Activated effector memory CD4-positive, alpha-beta T cell treated with Interleukin-2 at 50 U/mL for 16 hours (primary cell): ENCODE measurements around the gene P2RX5.

Experiments used
- DNase-seq: peaks from one replicate; pipeline ENCODE4 v3.0.0-alpha.2; 2020

The P2RX5 gene

DNA sequence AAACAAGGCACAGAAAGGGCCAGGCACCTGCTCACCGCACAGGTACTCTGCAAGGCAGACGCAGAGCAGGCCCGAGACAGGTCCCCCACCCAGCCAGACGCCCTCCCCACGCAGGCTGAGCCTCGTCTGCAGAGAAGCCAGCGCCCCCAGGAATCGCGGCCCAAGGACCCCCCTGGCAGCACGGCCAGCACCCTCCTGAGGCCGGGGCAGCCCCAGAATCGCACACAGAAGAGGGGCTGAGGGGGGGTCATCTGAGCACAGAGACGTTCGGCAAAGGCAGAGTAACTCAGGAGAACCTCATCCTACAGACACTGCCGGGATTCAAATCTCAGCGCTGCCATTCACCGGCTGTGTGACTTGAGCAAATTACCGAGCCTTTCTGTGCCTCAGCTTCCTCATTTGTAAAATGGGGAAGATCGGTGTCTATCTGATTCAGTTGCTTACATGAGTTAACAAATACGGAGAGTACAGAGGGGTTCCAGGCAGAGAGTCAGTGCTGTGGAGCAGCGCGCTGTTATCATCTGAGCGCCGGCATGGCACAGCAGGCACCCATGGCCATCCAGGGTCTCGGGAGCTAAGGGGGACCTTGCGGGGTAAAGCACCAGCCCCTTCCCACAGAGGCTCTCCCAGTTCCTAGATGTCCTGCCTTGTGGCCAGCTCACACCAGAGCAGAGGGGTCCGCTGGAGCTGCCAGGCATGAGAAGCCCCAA is 17.0 kb downstream of the P2RX5 start:
- no peak for DNase-seq

DNA sequence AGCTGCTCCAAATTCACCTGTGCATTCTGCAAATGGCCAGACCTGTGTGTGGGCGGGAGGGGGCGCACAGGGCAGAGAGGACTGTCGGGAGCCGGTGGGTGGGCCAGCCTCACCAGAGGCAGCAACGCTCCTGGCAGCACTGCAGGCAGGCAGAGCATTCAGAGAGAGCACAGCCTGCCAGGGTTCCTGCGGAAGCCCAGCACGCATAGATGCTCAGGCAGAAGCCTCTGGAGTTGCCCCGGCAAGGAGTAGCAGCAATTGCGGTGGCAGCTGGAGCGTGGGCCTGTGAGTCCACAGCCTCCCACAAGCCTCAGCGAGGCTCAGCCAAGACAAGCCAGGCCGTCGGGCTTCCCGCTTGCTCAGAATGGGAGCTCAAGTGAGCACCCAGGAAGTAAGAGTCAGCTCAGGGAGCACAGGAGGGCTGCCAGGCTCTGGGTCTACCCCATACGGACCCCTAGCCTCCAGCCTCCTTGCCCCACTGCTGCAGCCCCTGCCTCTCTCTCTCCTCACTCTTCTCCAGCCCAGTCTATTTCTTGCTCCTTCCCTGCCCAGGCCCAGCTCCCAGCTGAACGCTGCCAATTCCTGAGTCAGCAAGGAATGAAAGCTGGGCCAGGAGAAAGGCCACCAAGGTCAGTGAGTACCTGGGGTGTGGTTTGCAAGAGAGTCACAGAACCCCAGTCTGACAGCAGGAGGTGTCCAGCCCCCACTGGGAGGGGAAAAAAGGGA is 17.7 kb downstream of the P2RX5 start:
- no peak for DNase-seq

DNA sequence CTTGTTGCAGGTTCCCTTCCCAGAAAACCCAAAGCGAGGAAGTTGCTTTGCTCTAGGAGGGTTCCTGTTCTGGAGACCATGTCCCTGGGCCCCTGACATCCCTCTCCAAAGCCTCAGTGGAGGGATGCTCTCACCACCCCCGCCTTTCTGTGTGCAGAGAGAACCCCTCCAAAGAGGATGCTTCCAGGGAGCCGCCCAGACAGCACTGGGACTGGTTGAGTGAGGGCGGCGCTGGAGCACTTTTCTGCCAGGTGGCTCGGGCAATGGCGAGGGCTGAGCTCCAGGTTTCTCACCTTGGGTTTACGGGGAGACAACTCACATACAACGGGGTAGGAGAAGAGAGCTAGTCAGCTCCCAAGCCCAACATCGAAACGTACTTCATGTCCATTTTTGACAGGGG is 20.1 kb downstream of the P2RX5 start:
- no peak for DNase-seq

DNA sequence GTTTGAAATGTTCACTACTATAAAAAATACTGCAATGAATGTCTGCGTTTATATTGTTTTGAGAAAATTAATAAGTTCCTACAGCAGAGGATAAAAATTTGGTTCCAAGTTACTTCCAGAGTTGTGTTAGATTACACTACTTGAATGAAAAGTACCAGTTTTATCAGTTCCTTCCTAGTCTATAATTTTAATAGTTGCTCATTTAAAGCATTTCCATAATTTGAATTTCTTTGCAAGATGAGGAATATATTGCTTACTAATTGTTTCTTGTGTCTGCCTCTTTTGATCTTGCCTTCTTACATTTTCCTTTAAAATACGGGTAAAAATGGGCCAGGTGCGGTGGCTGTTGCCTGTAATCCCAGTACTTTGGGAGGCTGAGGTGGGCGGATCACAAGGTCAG is 23.4 kb downstream of the P2RX5 start:
- no peak for DNase-seq

DNA sequence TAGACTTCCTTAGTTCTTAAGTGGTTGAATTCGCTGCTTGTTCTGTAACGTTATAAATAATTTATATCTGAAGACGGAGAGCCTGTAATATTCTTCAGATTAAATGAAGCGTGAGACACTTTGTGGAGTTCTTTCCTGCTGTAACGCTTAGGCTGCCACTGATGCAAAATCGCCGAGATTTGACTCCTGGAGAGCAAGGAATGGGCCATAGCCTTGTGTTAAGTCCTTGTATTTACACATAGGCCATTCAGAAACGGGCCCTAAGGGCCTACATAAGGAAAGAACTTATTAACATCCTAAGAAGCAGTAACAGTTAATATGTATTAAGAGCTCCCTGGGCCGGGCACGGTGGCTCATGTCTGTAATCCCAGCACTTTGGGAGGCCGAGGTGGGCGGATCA is 26.4 kb downstream of the P2RX5 start:
- no peak for DNase-seq

DNA sequence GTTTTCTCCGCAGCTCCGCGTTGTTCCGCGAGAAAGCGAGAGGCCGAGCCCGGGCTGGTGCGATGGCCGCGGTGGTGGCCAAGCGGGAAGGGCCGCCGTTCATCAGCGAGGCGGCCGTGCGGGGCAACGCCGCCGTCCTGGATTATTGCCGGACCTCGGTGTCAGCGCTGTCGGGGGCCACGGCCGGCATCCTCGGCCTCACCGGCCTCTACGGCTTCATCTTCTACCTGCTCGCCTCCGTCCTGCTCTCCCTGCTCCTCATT is 26.9 kb downstream of the P2RX5 start:
- DNase-seq: no peak

DNA sequence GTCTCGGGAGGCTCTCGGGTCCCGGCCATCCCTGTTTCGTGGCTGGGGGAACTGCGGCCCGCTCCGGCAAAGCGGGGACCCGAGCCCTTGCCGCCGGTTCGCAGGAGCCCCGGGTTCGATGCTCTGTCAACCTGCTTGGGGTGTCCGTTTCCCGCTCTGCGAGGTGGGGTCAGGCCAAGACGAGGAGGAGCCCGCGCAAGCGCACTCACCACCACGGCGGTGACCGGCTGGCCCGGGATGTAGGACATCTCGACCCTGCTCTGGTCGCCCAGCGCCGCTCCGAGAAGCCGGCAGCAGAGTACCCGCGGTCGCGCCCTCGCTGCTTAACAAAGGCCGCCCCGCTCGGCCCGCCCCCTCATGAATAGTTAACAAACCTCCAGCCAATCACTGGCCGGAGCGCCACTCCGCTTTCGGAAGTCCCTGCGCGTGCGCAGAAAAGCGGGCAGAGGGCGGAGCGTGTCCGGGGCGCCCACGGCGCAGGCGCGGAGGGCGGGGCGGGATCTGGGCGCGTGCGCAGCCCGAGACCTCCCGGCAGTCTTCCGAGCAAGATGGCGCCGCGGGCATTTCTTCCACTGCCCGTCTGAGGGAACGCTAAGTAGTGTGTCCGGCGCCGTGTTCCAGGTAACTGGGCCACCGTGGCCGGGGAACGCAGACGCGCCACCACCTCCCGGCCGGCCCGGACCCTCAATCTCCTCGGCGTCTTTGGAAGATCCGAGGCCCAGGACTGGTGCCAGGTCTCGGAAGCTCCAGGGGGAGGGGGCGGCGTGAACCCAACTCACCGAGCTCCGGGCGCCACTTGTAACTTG is 27.5 kb downstream of the P2RX5 start, which contains the start of the genes EMC6 and TAX1BP3:
EMC6 (plus strand) TSS at position 534 of the 806 bp plus-strand sequence. CDS start 335 bp downstream, outside the sequence.
TAX1BP3 (minus strand) TSS at position 300 of the 806 bp plus-strand sequence; CDS start at position 248, 52 bp downstream.
- DNase-seq: peak; percentile 99

DNA sequence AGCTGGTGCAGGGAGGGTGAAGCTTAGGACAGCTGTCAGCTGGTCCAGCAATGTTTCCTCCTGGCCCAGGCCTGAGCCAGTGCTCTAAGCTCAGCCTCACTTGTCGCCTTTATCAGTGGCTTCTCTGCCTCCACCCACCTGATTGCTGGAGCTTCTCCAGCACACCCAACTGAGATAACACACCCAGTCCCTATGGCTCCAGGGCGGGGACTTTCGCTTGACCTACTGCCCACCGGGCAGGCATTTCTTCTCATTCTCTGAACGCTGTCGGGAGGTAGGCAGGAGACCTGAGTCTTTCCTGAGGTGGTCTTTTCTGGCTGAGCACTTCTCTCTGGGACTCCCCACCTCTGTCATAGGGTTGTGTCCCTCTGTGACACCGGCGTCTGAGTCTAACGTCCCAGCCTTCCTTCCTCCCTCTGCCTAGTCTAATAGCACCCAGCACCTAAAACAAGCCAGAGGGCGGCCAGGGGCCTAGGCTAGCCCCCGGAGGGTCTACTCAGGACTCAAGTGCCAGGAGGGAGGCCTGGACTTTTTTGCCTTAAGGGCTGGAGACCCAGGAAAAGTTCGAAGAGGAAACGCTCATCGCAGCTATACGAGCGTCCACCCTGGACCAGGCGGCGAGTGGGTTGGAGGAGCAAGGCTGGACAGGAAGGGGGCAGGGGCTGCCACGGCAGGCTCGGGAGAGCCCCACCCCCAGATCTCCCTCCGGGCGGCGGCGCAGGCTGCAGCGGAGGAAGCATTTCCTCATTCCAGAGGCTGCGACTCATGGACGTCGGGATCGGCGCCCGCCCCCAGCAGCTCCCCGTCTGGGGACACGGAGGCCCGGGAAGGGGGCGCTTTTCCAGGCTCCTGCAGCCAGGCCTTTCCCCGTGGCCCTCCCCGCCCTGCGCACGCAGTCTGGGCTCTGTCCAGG is 28.3 kb downstream of the P2RX5 start:
- DNase-seq: no peak

DNA sequence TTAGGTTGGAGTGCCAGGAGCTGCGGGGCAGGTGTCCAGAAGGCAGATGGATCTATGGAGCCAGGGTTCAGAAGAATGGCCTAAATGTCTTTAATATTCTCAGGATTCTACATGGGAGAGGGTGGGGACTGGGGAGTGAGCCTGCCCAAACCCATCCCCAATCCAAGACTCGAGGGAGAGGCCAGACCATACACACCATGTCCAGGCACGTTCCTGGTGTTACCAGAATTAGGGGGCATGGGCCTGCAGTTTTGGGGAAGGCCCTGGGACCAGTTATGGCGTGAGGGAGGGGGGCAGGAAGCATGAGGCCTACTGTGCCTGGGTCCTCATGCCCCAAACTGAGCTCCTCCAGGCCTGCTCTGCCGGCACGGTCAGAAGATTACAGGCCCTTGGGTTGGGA is 29.4 kb downstream of the P2RX5 start:
- DNase-seq: no peak

DNA sequence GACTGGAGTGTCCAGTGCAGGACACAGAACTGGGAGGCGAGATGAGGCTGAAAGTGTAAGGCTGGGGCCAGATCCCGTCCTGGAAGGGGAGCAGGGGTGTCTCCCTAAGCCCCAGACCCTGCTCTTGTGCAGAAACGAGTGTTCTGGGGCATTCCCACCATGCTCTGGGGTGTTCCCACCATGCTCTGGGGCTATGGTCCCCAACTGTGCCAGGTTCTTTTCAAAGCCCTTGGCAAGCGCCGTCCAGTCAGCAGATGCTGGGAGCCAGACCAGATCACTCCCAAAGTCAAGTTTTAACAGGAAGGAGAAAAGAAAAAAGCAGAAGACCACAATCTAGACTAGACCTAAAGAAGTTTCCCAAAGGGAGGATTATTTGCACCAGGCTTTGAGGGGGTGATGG is 30.1 kb downstream of the P2RX5 start:
- no peak for DNase-seq

DNA sequence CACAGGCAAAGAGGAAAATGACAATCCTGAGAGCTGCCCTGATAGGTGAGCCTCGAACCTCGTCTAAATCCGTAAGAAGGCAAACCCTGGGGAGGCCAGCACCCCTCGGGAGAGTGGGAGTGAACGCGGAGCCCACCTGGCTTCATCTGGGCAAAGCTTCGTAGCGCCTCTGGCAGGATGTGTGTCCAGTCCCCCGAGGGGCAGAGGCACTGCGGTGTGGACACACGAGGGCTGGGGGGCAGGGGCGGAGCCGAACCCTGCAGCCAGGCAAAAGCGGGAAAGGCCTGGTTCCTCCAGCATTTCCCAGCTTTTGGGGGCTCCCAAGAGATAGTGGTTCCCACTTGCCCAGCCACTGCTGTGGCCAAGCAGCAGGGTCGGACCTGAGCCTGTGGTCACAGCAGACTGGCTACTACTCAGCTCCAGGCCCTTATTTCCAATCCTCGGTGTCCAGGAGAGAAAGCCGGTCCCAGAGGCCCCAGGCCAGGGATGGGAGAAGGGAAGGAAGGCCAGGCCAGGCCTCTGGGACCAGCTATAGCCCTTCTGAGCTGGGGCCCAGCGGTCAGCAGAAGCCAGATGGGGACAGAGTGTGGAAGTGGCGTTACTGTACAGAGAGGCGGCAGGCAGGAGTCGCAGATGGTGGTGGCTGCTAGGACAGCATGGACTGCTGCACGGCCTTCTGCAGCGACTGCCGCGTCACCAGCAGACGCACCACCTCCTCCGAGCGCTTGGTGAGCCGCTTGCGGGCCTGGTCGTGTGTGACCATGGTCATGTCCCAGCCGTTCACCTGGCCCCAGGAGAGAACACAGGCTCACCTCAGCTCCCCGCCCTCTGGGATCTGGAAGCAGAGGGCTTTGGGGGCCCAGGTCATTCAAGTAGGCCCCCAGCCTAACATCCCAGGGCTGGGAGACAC is 32.6 kb downstream of the P2RX5 start:
- DNase-seq: no peak

DNA sequence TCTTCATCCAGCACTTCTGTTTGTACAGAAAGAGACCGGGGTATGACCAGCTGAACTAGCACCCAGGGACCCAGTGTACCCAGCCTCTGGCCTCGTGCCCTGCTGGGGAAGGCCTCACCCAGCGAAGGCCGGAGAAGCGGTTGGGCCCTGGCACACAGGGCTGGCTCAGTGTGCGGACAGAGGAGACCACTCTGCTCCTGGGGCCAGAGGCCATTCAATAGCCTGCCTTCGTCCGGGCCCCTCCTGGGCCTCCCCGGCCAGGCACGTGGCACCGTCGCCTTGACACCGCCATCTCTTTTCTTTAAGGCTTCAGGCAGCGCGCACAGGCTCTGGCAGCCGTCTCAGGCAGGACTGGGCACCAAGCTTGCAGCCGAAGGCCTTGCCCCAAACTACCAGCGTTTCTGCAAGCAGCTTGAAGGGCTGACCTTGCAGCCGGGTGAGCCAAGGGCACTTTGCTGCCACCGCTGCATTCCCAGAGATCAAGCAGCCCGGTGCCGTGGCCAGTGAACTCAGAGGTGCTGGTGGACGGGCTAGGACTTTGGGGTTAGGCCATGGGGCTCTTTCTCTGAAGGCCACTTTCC is 35.6 kb downstream of the P2RX5 start:
- no peak for DNase-seq

DNA sequence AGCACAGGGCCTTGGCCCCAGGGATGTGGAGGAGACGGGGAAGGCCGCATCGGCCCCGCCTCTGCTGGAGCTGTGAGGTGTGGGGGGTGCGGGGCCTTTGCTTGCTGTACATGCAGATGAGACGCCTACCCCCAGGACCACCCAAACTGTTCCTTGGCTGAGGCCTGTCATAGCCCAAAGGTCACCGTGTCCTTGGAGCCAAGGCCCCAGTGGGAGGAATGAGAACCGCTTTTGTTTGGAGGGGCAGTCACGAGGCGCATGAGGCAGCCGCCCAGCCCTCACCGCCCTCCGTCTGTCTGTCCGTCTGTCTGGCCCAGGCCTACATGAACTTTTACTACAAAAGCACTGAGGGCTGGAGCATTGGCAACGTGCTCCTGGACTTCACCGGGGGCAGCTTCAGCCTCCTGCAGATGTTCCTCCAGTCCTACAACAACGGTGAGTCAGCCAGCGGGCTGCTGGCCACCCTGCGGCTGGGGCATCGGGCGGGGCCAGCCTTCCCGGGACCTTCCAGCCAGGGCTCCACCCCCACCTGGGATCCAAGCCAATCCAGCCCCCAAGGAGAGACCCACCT is 36.3 kb downstream of the P2RX5 start:
- DNase-seq: no peak

DNA sequence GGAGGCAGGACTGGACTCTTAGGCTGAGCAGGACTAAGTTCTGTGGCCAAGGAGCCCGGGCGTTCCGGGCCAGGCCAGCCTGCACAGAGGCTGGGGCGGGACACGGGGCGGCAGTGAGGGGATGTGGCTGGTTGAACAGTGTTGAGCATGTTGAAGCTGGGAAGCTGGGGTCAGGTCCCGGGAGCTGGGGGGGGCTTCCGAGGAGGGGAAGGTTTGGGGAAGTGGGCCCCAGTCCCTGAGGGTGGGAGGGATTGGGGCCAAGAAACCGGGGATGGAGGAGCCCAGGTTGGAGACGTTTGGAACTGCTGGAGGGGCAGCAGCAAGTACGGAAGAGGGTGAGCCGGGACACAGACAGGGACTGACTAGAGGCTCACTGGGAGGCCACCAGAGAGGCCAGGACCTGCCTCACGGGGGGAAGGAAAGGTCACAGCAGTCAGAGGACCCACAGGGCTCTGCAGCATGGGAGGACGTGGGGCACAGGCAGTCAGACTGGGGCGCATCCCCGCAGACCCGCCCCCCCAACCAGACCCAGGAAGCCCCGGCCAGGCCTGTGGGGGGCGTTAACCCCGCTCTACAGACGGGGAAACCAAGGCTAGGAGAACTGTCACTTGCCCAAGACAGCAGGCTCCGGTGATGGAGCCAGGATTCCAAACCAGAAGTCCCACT is 37.0 kb downstream of the P2RX5 start:
- no peak for DNase-seq

DNA sequence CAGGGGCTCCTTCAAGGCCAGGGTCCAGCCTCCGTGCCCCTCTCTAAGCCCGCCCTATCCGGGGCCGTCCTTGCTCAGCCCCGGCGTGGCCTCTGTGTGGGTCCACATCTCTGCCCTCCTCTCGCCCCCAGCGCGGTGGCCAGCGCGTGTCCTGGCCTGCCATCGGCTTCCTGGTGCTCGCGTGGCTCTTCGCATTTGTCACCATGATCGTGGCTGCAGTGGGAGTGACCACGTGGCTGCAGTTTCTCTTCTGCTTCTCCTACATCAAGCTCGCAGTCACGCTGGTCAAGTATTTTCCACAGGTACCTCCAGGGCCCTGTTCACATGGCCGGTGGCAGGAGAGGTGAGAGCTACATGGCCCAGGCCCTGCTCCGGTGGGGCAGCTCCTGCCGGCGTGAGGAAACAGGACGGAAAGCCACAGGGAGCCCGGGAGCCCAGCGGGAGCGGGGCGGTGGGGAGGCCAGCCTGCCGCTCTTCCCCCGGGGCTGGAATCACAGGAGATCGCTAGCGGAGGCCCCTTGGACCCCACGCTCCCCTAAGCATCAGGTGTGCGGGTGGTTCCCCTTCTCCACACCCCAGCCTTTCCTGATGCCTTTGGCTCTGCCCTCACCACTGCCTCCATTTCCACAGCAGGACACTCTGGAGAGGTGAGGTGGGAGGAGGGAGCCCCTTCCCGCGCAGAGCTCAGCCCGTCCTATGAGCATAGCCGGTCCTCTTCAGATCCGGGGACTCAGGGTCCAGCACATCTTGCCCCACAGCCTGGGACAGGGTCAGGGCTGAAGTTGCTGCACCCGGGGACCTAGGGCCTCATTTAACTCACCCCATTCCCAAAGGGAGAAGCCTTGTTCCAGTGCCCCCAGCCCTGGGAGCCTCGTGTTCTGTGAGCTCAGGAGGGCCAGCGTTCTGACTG is 37.8 kb downstream of the P2RX5 start:
- DNase-seq: no peak

DNA sequence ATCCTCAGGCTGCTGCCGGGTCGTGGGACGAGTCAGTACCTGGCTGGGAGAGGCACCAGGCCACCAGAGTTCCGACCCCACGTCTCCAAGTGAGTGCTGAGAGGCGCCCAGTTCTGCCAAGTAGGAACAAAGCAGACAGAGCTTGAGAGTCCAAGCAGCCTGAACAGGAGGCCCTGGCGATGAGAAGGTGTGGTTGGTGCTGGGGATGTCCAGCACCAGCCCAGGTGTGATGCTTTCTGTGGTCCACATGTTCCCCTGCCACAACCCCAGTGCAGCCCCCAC is 38.4 kb downstream of the P2RX5 start:
- DNase-seq: no peak

DNA sequence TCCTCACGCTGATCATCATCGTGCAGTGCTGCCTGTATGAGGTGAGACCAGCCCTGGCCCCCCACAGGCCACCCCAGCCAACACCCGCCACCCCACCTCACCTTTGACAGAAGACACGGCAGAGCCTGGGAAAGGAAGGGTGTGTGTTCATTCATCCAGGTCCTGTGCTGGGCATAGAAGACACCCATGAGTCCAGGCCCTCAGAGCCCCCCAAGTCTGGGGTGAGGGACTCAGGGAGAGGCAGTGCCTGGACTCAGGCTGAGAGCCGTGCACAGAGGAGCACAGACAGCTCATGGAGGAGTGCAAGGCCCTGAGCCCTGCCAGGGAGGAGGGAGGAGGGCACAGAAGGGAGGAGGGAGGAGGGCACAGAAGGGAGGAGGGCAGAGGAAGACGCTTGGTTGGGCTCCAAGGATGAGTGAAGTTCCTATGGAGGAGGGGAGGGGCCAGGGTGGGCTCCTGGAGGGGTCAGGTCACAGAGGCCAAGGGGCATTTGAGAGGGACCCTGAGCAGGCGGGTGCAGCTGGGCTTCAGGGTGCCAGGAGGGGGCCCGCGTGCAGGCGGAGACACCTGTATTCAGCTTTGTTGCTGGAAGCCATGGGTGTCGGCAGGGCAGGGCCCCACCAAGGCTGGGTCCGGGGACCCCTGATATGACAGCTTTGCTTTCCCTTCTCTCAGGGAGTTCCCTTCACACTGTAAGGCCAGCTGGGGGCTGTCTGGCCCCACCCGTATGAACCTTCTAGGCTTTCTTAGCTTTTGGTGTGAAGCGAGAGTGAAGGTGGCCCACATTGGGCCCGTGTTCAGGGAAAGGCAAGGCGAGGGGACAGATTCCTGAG is 39.0 kb downstream of the P2RX5 start:
- DNase-seq: no peak

DNA sequence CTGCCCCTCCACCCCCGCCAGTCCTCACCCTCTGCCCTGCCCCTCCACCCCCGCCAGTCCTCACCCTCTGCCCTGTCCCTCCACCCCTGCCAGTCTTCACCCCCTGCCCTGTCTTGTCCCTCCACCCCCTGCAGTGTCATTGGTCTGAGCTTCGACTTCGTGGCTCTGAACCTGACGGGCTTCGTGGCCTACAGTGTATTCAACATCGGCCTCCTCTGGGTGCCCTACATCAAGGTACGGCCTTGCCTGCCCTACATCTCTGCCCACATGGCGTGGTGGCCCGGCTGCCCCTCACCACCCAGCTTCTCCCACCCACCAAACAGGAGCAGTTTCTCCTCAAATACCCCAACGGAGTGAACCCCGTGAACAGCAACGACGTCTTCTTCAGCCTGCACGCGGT is 39.6 kb downstream of the P2RX5 start:
- no peak for DNase-seq

DNA sequence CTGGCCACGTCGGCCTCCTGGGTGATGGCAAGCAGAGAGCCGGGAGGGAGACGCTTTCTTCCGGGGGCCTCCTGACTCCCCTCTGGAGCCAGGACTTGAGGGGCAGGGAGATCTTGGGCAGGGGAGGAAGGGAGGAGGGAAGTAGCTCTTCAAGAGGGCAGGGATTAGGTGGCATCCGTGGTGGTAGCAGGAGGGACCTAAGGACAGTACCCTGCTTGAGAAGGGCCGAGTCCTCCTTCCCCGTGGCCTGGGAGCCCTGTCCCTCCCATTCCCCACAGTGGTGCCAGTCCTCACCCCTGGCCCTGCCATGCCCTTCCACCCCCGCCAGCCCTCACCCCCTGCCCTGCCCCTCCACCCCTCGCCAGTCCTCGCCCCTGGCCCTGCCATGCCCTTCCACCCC is 40.2 kb downstream of the P2RX5 start:
- no peak for DNase-seq
